IMR-90 (cell line): ENCODE data around the gene MED13. TPM values are rescaled to one million over a fixed set of nuclear protein-coding genes. Genes with fewer than 3 reads are reported as not detected.

Experiments used
- ATAC-seq: fragments of 200-7000 bp; cut with Tn5 transposase; 2 replicates; pipeline ENCODE4 v1.9.1; 2020; ENCODE audit warnings: low read depth, mild to moderate bottlenecking, moderate library complexity
- BruUV-seq: library from RNA; stranded (reverse); fragments of 400-500 nt; replicated peaks from 2 replicates; lab custom pipeline; 2021; lab: Mats Ljungman, UMichigan
- CTCF ChIA-PET: fragments of 300-600 bp; formaldehyde crosslinking; extraction: SDS; loops from one replicate; lab custom pipeline; 2021; ENCODE audit warnings: antibody characterized with exemption; lab: Yijun Ruan, JAX
- POLR2A ChIA-PET: fragments of 300-600 bp; sonication (Branson Sonifier 250); formaldehyde crosslinking; loops from one replicate; lab custom pipeline; 2022; ENCODE audit warnings: antibody characterized with exemption; ENCODE audit not compliant: unreplicated experiment; lab: Charles Lee
- DNase-seq: peaks from one replicate; pipeline ENCODE4 v3.0.0; 2013
- H2AFZ ChIP-seq: replicated peaks from 2 replicates; pipeline ENCODE3; 2013; ENCODE audit warnings: low read length, mild to moderate bottlenecking; ENCODE audit not compliant: poor library complexity
- H2AK5ac ChIP-seq: 2 replicates; pipeline ENCODE4 v1.6.1; 2013; ENCODE audit warnings: low read depth, low read length, inconsistent platforms
- H2AK9ac ChIP-seq: replicated peaks from 2 replicates; pipeline ENCODE3; 2013; ENCODE audit warnings: mild to moderate bottlenecking, low read depth, low read length, moderate library complexity; ENCODE audit not compliant: poor library complexity
- H2BK120ac ChIP-seq: 2 replicates; pipeline ENCODE4 v1.6.1; 2013; ENCODE audit warnings: low read depth, low read length, inconsistent platforms
- H2BK15ac ChIP-seq: 3 replicates; pipeline ENCODE4 v1.6.1; 2013; ENCODE audit warnings: low read depth, low read length, inconsistent platforms
- H2BK20ac ChIP-seq: 2 replicates; pipeline ENCODE4 v1.6.1; 2013; ENCODE audit warnings: low read depth, mild to moderate bottlenecking, inconsistent platforms, low read length, moderate library complexity
- H2BK5ac ChIP-seq: 2 replicates; pipeline ENCODE4 v1.6.1; 2013; ENCODE audit warnings: mild to moderate bottlenecking, low read depth, low read length, inconsistent platforms; ENCODE audit not compliant: poor library complexity, severe bottlenecking
- H3K14ac ChIP-seq: replicated peaks from 2 replicates; pipeline ENCODE4 v1.6.1; 2013; ENCODE audit warnings: low read depth, low read length, inconsistent platforms
- H3K18ac ChIP-seq: 2 replicates; pipeline ENCODE4 v1.6.1; 2013; ENCODE audit warnings: low read depth, low read length, control low read depth
- H3K23ac ChIP-seq: 2 replicates; pipeline ENCODE4 v1.6.1; 2013; ENCODE audit warnings: low read depth, low read length, inconsistent platforms
- H3K27ac ChIP-seq: 2 replicates; pipeline ENCODE4 v1.5.1; 2013; ENCODE audit warnings: mild to moderate bottlenecking, control low read depth, low read length; ENCODE audit not compliant: insufficient read depth
- H3K27me3 ChIP-seq: 2 replicates; pipeline ENCODE4 v1.6.1; 2013; ENCODE audit warnings: low read length; ENCODE audit not compliant: control insufficient read depth, insufficient read depth
- H3K36me3 ChIP-seq: 2 replicates; pipeline ENCODE4 v1.6.1; 2013; ENCODE audit warnings: low read length, mixed read lengths; ENCODE audit not compliant: control insufficient read depth, insufficient read depth
- H3K4ac ChIP-seq: 2 replicates; pipeline ENCODE4 v1.6.1; 2013; ENCODE audit warnings: low read depth, low read length, inconsistent platforms
- H3K4me1 ChIP-seq: 2 replicates; pipeline ENCODE4 v1.6.1; 2013; ENCODE audit warnings: low read length, mixed read lengths; ENCODE audit not compliant: control insufficient read depth, insufficient read depth
- H3K4me2 ChIP-seq: 2 replicates; pipeline ENCODE4 v1.6.1; 2013; ENCODE audit warnings: low read depth, mild to moderate bottlenecking, control low read depth, low read length, moderate library complexity
- H3K4me3 ChIP-seq: 2 replicates; pipeline ENCODE4 v1.5.1; 2013; ENCODE audit warnings: low read depth, mild to moderate bottlenecking, control low read depth, low read length, moderate library complexity; ENCODE audit not compliant: insufficient read depth
- H3K56ac ChIP-seq: 2 replicates; pipeline ENCODE4 v1.6.1; 2013; ENCODE audit warnings: low read length, inconsistent platforms; ENCODE audit not compliant: insufficient read depth; ENCODE audit errors: extremely low read depth
- H3K79me1 ChIP-seq, 2 experiments: 2 replicates each; pipeline ENCODE4 v1.6.1; 2013; ENCODE audit warnings: low read length in 2 of 2, inconsistent platforms in 1 of 2, low read depth in 1 of 2
- H3K9ac ChIP-seq: 2 replicates; pipeline ENCODE4 v1.6.1; 2013; ENCODE audit warnings: low read depth, low read length, control low read depth
- H3K9me1 ChIP-seq: 2 replicates; pipeline ENCODE4 v1.6.1; 2013; ENCODE audit warnings: low read length, inconsistent platforms; ENCODE audit not compliant: insufficient read depth
- H3K9me3 ChIP-seq: 2 replicates; pipeline ENCODE4 v1.6.1; 2013; ENCODE audit warnings: low read length; ENCODE audit not compliant: control insufficient read depth, insufficient read depth
- H4K20me1 ChIP-seq: 2 replicates; pipeline ENCODE4 v1.6.1; 2013; ENCODE audit warnings: low read length, inconsistent platforms; ENCODE audit not compliant: insufficient read depth
- H4K5ac ChIP-seq: 2 replicates; pipeline ENCODE4 v1.6.1; 2013; ENCODE audit warnings: mild to moderate bottlenecking, low read depth, low read length, control low read depth
- H4K8ac ChIP-seq, 2 experiments: 2 replicates each; pipeline ENCODE4 v1.6.1; 2013; ENCODE audit warnings: low read depth in 2 of 2, low read length in 2 of 2, control low read depth in 1 of 2, inconsistent platforms in 1 of 2
- H4K91ac ChIP-seq: 2 replicates; pipeline ENCODE4 v1.6.1; 2013; ENCODE audit warnings: low read depth, low read length, inconsistent platforms; ENCODE audit not compliant: insufficient read depth
- CHD1 ChIP-seq: IDR thresholded peaks from 2 replicates; pipeline ENCODE4 v1.6.1; 2012; ENCODE audit warnings: low read depth, low read length, improper control_type of control experiment
- MAFK ChIP-seq: IDR thresholded peaks from 2 replicates; pipeline ENCODE4 v1.6.1; 2012; ENCODE audit warnings: low read depth, low read length, improper control_type of control experiment
- WGBS, 2 experiments: methylation state at CpG; one replicate each; pipeline versions ENCODE4 v1.1.5 to v1.1.7; 2013; ENCODE audit warnings: missing lambda C conversion rate in 2 of 2; ENCODE audit not compliant: insufficient read length in 1 of 2; ENCODE audit errors: extremely low coverage in 2 of 2; 5-methylcytosine and 5-hydroxymethylcytosine counted together
- dilution Hi-C: fragments of 300-500 bp; cut with HindIII; formaldehyde crosslinking; loops from one replicate; pipeline ENCODE4 v1.14.3; 2018; ENCODE audit warnings: low sequenced_read_pairs; ENCODE audit not compliant: unreplicated experiment
- in situ Hi-C: fragments of 300-500 bp; cut with MboI; formaldehyde crosslinking; loops from 3 replicates; pipeline ENCODE4 v1.14.3; 2019; ENCODE audit warnings: low sequenced_read_pairs, inconsistent platforms, mixed read lengths
- intact Hi-C: fragments of 100-400 bp; cut with micrococcal nuclease; formaldehyde crosslinking; loops from 2 replicates; pipeline ENCODE4 v1.10.0; 2022
- polyA plus RNA-seq, 3 experiments: library from polyadenylated mRNA; depleted of rRNA; stranded (reverse); fragments of >200 nt; gene quantifications; 2 replicates each; pipeline ENCODE4 v1.2.3, GENCODE V29; 2012; ENCODE audit warnings: low replicate concordance in 1 of 3
- total RNA-seq: library from RNA; depleted of rRNA; stranded (reverse); fragments of >200 nt; gene quantifications from 2 replicates; pipeline ENCODE4 v1.2.3, GENCODE V29; 2012
- TF ChIP-seq, protein P1 (sequence below): fragments of 150-350 bp; IDR thresholded peaks from 2 replicates; pipeline ENCODE4 v1.6.1; 2016; ENCODE audit warnings: low read depth, mild to moderate bottlenecking, low read length, moderate library complexity, borderline replicate concordance

Gene MED13
- total and polyA plus RNA-seq, 2 of the 4 experiments (the other 2 are of a cell fraction): 9.7 to 67.2 TPM

DNA sequence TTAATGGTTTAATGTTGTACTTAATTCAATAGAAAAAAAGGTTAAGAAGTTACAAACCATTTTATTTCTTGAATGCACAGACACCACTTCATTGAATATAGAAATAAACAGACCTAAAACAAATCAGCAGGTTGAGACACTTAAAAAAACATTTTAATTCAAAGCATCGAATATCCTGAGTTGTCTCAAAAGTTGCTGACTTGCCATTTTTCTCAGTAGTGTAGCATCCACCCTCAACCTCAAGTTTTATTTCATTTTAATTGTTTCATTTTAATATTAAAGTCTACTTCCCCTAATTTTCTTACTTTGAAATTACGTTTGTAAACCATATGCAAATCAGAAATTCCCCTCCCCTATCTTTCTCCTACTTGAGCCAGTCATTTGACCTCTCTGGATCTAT, 5.8 kb upstream of the MED13 start:
- no peak overlapping the region for H2AFZ ChIP-seq
- H3K27me3 ChIP-seq: no peaks in the 10 kb centered on the region
- dilution Hi-C loops: no loop called here
- no peak overlapping the region for H3K4ac ChIP-seq
- BruUV-seq: no TSS peak
- H4K91ac ChIP-seq: no peak overlapping the region
- H2BK20ac ChIP-seq: no peak overlapping the region
- no peak overlapping the region for H2AK9ac ChIP-seq
- no peak overlapping the region for H3K56ac ChIP-seq
- DNase-seq (no peak), ATAC-seq (no peak)
- no peaks in the 10 kb centered on the region for H3K79me1 ChIP-seq
- no peaks in the 10 kb centered on the region for H3K9me1 ChIP-seq
- peaks cover 2% of the 10 kb centered on the region; the same call in 1 of the 2 replicates for H3K4me1 ChIP-seq
- no peaks in the 10 kb centered on the region for H3K36me3 ChIP-seq
- H3K9ac ChIP-seq: no peak overlapping the region
- no peak overlapping the region for H4K5ac ChIP-seq
- no peak overlapping the region for H4K8ac ChIP-seq
- no peaks in the 10 kb centered on the region for H4K20me1 ChIP-seq
- CTCF ChIA-PET: no interaction called here
- no peak overlapping the region for H3K27ac ChIP-seq
- POLR2A ChIA-PET: interaction anchor here (0.5 kb wide), 1 partner anchor 170 kb away, joined by 3 read pairs; no protein-coding TSS in a partner anchor
- H2BK120ac ChIP-seq: no peak overlapping the region
- H2BK15ac ChIP-seq: no peak overlapping the region
- intact Hi-C loops: no loop called here
- no peak overlapping the region for H2AK5ac ChIP-seq
- in situ Hi-C loops: loop anchor here (25.0 kb wide), 1 partner anchor 434 kb away; no protein-coding TSS in a partner anchor
- H3K18ac ChIP-seq: no peak overlapping the region
- WGBS, 2 experiments: no CpG with 5 or more reads among the region's 2 CpGs
- H3K4me3 ChIP-seq: no peak overlapping the region
- H3K9me3 ChIP-seq: no peaks in the 10 kb centered on the region
- no peak for TF ChIP-seq CHD1
- TF ChIP-seq, protein P1, sequence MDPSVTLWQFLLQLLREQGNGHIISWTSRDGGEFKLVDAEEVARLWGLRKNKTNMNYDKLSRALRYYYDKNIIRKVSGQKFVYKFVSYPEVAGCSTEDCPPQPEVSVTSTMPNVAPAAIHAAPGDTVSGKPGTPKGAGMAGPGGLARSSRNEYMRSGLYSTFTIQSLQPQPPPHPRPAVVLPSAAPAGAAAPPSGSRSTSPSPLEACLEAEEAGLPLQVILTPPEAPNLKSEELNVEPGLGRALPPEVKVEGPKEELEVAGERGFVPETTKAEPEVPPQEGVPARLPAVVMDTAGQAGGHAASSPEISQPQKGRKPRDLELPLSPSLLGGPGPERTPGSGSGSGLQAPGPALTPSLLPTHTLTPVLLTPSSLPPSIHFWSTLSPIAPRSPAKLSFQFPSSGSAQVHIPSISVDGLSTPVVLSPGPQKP: no peak
- peak; percentile 90 for TF ChIP-seq MAFK
- H2BK5ac ChIP-seq: no peak overlapping the region
- no peak overlapping the region for H3K14ac ChIP-seq
- no peak overlapping the region for H3K4me2 ChIP-seq
- no peak overlapping the region for H3K23ac ChIP-seq
